Liver (tissue), 9 donors: ENCODE measurements around the gene UBE2QL1. TPM values are rescaled to one million over a fixed set of nuclear protein-coding genes. Genes with fewer than 3 reads are reported as not detected.

Experiments
- DNase-seq: peaks from one replicate; pipeline ENCODE4 v3.0.0-alpha.2; 2017; ENCODE audit warnings: low spot score
- H3K27ac ChIP-seq, 2 donors: one replicate each; pipeline ENCODE4 v1.7.0; 2013; ENCODE audit warnings: inconsistent platforms in 2 of 2, low read length in 2 of 2, control low read depth in 1 of 2, low read depth in 1 of 2, mild to moderate bottlenecking in 1 of 2
- H3K27me3 ChIP-seq, 4 donors: one replicate each; pipeline versions ENCODE4 v1.6.1 to v1.7.0; 2013; ENCODE audit warnings: low read length in 3 of 4, inconsistent platforms in 1 of 4, mild to moderate bottlenecking in 1 of 4, moderate library complexity in 1 of 4; ENCODE audit not compliant: control insufficient read depth in 4 of 4, insufficient read depth in 4 of 4
- H3K36me3 ChIP-seq, 4 donors: one replicate each; pipeline versions ENCODE4 v1.6.1 to v1.7.0; 2013; ENCODE audit warnings: low read length in 3 of 4, mild to moderate bottlenecking in 3 of 4, low read depth in 1 of 4, moderate library complexity in 1 of 4; ENCODE audit not compliant: control insufficient read depth in 4 of 4, insufficient read depth in 3 of 4
- H3K4me1 ChIP-seq, 4 donors: one replicate each; pipeline versions ENCODE4 v1.6.1 to v1.7.0; 2013; ENCODE audit warnings: low read length in 3 of 4, mild to moderate bottlenecking in 3 of 4, moderate library complexity in 1 of 4; ENCODE audit not compliant: control insufficient read depth in 4 of 4, insufficient read depth in 4 of 4
- H3K4me3 ChIP-seq, 3 donors: one replicate each; pipeline versions ENCODE4 v1.6.1 to v1.7.0; 2013; ENCODE audit warnings: low read length in 3 of 3, control low read depth in 1 of 3, low read depth in 1 of 3, mild to moderate bottlenecking in 1 of 3
- H3K9ac ChIP-seq, 2 donors: one replicate each; pipeline ENCODE4 v1.7.0; 2013; ENCODE audit warnings: low read length in 2 of 2, mild to moderate bottlenecking in 2 of 2, moderate library complexity in 2 of 2, control low read depth in 1 of 2, low read depth in 1 of 2
- H3K9me3 ChIP-seq, 4 donors: one replicate each; pipeline versions ENCODE4 v1.6.1 to v1.7.0; 2013; ENCODE audit warnings: low read length in 3 of 4; ENCODE audit not compliant: control insufficient read depth in 4 of 4
- EGR1 ChIP-seq, 2 donors: IDR thresholded peaks; 2 replicates each; pipeline ENCODE4 v1.6.1; 2016 to 2018; ENCODE audit warnings: antibody characterized with exemption in 2 of 2, low read depth in 2 of 2
- FOXA2 ChIP-seq: IDR thresholded peaks from 2 replicates; pipeline ENCODE4 v1.6.1; 2016; ENCODE audit warnings: antibody characterized with exemption
- GABPA ChIP-seq, 2 donors: IDR thresholded peaks in 1 of 2; conservative IDR thresholded peaks in 1 of 2; 2 replicates each; pipeline ENCODE4 v1.6.1; 2016; ENCODE audit warnings: antibody characterized with exemption in 2 of 2, mild to moderate bottlenecking in 1 of 2, moderate library complexity in 1 of 2
- HNF4A ChIP-seq, 2 donors: conservative IDR thresholded peaks; 2 replicates each; pipeline ENCODE4 v1.6.1; 2016; ENCODE audit warnings: antibody characterized with exemption in 2 of 2, mild to moderate bottlenecking in 2 of 2
- HNF4G ChIP-seq: IDR thresholded peaks from 2 replicates; pipeline ENCODE4 v1.6.1; 2016; ENCODE audit warnings: antibody characterized with exemption
- JUND ChIP-seq, 2 donors: IDR thresholded peaks; 2 replicates each; pipeline ENCODE4 v1.6.1; 2016; ENCODE audit warnings: antibody characterized with exemption in 2 of 2
- NR2F2 ChIP-seq: IDR thresholded peaks from 2 replicates; pipeline ENCODE4 v1.6.1; 2016; ENCODE audit warnings: antibody characterized with exemption
- RAD21 ChIP-seq, 2 donors: IDR thresholded peaks; 2 replicates each; pipeline ENCODE4 v1.6.1; 2016; ENCODE audit warnings: antibody characterized with exemption in 2 of 2, mild to moderate bottlenecking in 2 of 2
- RXRA ChIP-seq, 2 donors: IDR thresholded peaks; 2 replicates each; pipeline ENCODE4 v1.6.1; 2017 to 2018; ENCODE audit warnings: antibody characterized with exemption in 2 of 2, mild to moderate bottlenecking in 1 of 2
- SP1 ChIP-seq: IDR thresholded peaks from 2 replicates; pipeline ENCODE4 v1.6.1; 2018; ENCODE audit warnings: antibody characterized with exemption, mild to moderate bottlenecking
- TAF1 ChIP-seq: conservative IDR thresholded peaks from 2 replicates; pipeline ENCODE4 v1.6.1; 2016; ENCODE audit warnings: antibody characterized with exemption, mild to moderate bottlenecking
- YY1 ChIP-seq: IDR thresholded peaks from 2 replicates; pipeline ENCODE4 v1.6.1; 2016; ENCODE audit warnings: antibody characterized with exemption, mild to moderate bottlenecking
- WGBS: extraction: QIAGEN DNeasy Blood & Tissue Kit; methylation state at CpG from one replicate; pipeline ENCODE4 v1.1.7; 2013; 5-methylcytosine and 5-hydroxymethylcytosine counted together
- polyA plus RNA-seq, 2 donors: library from polyadenylated mRNA; stranded (reverse) in 1 of 2; unstranded in 1 of 2; fragments of 200-250 nt in 1 of 2; fragments of >200 nt in 1 of 2; fragmentation: Nextera tagmentation in 1 of 2; extraction: Ambion mirVana in 1 of 2; gene quantifications; one replicate each; pipeline versions ENCODE4 v1.2.1 to v1.2.3, GENCODE V29; 2013 to 2015
- total RNA-seq, 2 donors: library from RNA; depleted of rRNA; stranded (reverse); fragments of >200 nt; gene quantifications; one replicate each; pipeline ENCODE4 v1.2.3, GENCODE V29; 2014
- TF ChIP-seq, protein P1 (sequence below): IDR thresholded peaks from 2 replicates; pipeline ENCODE4 v1.6.1; 2016; ENCODE audit warnings: antibody characterized with exemption
- TF ChIP-seq, protein P2 (sequence below): IDR thresholded peaks from 2 replicates; pipeline ENCODE4 v1.6.1; 2016; ENCODE audit warnings: antibody characterized with exemption, mild to moderate bottlenecking
- donor health status: healthy.
- donor health status: healthy.
- donor health status: healthy.
- donor health status: healthy.
- donor health status: healthy.

The UBE2QL1 gene
- total and polyA plus RNA-seq, 4 donors = 0.09 to 1.9 (median 0.36) TPM

DNA sequence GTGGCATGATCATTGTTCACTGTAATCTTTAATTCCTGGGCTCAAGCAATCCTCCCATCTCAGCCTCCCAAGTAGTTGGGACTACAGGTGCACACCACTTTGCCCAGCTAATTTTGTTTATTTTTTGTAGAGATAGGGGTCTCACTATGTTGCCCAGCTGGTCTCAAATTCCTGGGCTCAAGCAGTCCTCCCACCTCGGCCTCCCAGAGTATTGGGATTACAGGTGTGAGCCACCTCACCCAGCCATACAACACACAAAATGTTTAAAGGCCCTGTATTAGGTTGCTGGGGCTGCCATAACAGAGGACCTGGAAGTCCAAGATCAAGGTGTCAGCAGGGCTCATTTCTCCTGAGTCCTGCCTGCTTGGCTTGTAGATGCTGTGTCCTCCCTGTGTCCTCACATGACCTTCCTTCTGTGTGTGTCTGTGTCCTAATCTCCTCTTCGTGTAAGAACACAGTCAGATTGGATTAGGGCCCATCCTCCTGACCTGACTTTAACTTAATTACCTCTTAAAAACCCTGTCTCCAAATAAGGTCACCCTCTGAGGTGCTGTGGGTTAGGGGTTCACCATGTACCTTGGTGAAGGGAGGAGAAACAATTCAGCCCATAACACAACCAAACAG is 5.4 kb downstream of the UBE2QL1 start:
- H3K4me1 ChIP-seq = peaks cover 1 to 10% (median 5%) of the 10 kb centered on the region in 4 donors
- H3K9ac ChIP-seq = no peak overlapping the region
- H3K27ac ChIP-seq = no peak overlapping the region
- peaks cover 2 to 4% (median 3%) of the 10 kb centered on the region in 4 donors for H3K9me3 ChIP-seq
- no peak overlapping the region for H3K4me3 ChIP-seq
- no peaks in the 10 kb centered on the region for H3K36me3 ChIP-seq
- no peaks in the 10 kb centered on the region for H3K27me3 ChIP-seq
- no peak for DNase-seq
- 57% methylated on average over 2 of the region's 2 CpGs for WGBS
- TF ChIP-seq, protein P1, sequence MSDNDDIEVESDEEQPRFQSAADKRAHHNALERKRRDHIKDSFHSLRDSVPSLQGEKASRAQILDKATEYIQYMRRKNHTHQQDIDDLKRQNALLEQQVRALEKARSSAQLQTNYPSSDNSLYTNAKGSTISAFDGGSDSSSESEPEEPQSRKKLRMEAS = no peak
- TF ChIP-seq, protein P2, sequence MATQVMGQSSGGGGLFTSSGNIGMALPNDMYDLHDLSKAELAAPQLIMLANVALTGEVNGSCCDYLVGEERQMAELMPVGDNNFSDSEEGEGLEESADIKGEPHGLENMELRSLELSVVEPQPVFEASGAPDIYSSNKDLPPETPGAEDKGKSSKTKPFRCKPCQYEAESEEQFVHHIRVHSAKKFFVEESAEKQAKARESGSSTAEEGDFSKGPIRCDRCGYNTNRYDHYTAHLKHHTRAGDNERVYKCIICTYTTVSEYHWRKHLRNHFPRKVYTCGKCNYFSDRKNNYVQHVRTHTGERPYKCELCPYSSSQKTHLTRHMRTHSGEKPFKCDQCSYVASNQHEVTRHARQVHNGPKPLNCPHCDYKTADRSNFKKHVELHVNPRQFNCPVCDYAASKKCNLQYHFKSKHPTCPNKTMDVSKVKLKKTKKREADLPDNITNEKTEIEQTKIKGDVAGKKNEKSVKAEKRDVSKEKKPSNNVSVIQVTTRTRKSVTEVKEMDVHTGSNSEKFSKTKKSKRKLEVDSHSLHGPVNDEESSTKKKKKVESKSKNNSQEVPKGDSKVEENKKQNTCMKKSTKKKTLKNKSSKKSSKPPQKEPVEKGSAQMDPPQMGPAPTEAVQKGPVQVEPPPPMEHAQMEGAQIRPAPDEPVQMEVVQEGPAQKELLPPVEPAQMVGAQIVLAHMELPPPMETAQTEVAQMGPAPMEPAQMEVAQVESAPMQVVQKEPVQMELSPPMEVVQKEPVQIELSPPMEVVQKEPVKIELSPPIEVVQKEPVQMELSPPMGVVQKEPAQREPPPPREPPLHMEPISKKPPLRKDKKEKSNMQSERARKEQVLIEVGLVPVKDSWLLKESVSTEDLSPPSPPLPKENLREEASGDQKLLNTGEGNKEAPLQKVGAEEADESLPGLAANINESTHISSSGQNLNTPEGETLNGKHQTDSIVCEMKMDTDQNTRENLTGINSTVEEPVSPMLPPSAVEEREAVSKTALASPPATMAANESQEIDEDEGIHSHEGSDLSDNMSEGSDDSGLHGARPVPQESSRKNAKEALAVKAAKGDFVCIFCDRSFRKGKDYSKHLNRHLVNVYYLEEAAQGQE = no peak

DNA sequence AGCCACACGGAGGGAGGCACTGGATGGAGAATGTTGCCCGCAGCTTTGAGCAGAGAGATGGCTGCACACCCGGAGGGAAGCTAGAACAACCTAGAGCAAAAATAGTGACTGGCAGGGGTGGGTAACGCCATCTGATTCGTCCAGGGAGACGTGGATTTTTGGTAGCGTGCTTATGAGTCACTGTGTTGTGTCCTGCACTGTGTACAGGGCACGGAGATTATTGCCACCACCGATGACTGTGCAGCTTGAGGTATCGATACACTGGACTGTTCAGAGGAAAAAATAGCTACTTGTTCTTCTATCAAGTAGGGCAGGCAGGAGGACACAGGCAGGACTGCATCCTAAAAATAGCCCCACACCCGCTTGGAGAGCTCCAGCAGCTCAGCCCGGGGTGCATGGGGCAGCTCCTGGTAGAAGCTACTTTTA is 6.0 kb downstream of the UBE2QL1 start:
- Histone ChIP-seq H3K36me3 (no peaks in the 10 kb centered on the region), H3K27ac (no peak overlapping the region), H3K4me3 (no peak overlapping the region), H3K4me1 (peaks cover 0 to 4% (median under 1%) of the 10 kb centered on the region in 4 donors), H3K27me3 (no peaks in the 10 kb centered on the region), H3K9me3 (peaks cover 2 to 4% (median 3%) of the 10 kb centered on the region in 4 donors), H3K9ac (no peak overlapping the region)
- WGBS = 75% methylated on average over 12 of the region's 12 CpGs
- no peak for DNase-seq
- no peak for TF ChIP-seq JUND (IDR thresholded peaks at IDR 0.05)
- TF ChIP-seq, protein P1 = no peak
- TF ChIP-seq YY1 = no peak
- no peak for TF ChIP-seq FOXA2
- TF ChIP-seq GABPA (IDR thresholded peaks at IDR 0.05 in 1 of 2, conservative IDR thresholded peaks at IDR 0.05 in 1 of 2) = no peak
- no peak for TF ChIP-seq HNF4G
- TF ChIP-seq NR2F2 = no peak
- no peak for TF ChIP-seq SP1
- TF ChIP-seq EGR1 (IDR thresholded peaks at IDR 0.05; ENCODE audit: low read depth in 2 of 2) = no peak
- TF ChIP-seq, protein P2 = no peak
- TF ChIP-seq HNF4A (conservative IDR thresholded peaks at IDR 0.05) = no peak
- TF ChIP-seq RXRA (IDR thresholded peaks at IDR 0.05) = no peak
- TF ChIP-seq TAF1 = no peak
- no peak for TF ChIP-seq RAD21 (IDR thresholded peaks at IDR 0.05)
